Measurements from ENCODE around the gene NFATC4.

The NFATC4 gene

GRCh38 chr14:24340606-24341005, 27.4 kb upstream of the NFATC4 start:
- TF ChIP-seq CTCF (IDR thresholded peaks at IDR 0.05): no peak

GRCh38 chr14:24342889-24343288, 25.1 kb upstream of the NFATC4 start:
- TF ChIP-seq CTCF (IDR thresholded peaks at IDR 0.05): no peak

- TF ChIP-seq CTCF (IDR thresholded peaks at IDR 0.05): no peak
These were observed 24.0 kb upstream of the NFATC4 start for GRCh38 chr14:24343795-24344660.

- TF ChIP-seq CTCF (IDR thresholded peaks at IDR 0.05): no peak
These were observed 20.9 kb upstream of the NFATC4 start for GRCh38 chr14:24347134-24347533.

- TF ChIP-seq CTCF (IDR thresholded peaks at IDR 0.05): no peak
These were observed 19.8 kb upstream of the NFATC4 start for GRCh38 chr14:24348186-24348585.

GRCh38 chr14:24349742-24350141, 18.2 kb upstream of the NFATC4 start:
- no peak for TF ChIP-seq CTCF (IDR thresholded peaks at IDR 0.05)

GRCh38 chr14:24351517-24351916, 16.5 kb upstream of the NFATC4 start:
- no peak for TF ChIP-seq CTCF (IDR thresholded peaks at IDR 0.05)
